ENCODE results near the gene NCAPG.
A peak's percentile ranks its signal among the peaks of the same experiment; 100 is the strongest.

Gene NCAPG

GRCh38 chr4:17877661-17878060 lies 66.9 kb downstream of the NCAPG start:
- DNase-seq, result no peak

GRCh38 chr4:17884063-17884462 lies 73.3 kb downstream of the NCAPG start:
- peak; percentile 4 for DNase-seq

- DNase-seq, result no peak
Measured at GRCh38 chr4:17884511-17884910, 73.7 kb downstream of the NCAPG start.

- DNase-seq, result peak; percentile 4
Measured at GRCh38 chr4:17889692-17890091, 78.9 kb downstream of the NCAPG start.

GRCh38 chr4:17894421-17894820 lies 83.6 kb downstream of the NCAPG start:
- DNase-seq, result no peak

All from fibroblast of skin of scalp (primary cell).